ENCODE results near the gene CEP170B.

The CEP170B gene

GRCh38 chr14:104868060-104868740, 3.1 kb downstream of the CEP170B start:
- no peak for DNase-seq

- no peak for DNase-seq
Measured at GRCh38 chr14:104868811-104869572, 3.9 kb downstream of the CEP170B start.

GRCh38 chr14:104869669-104870367, 4.8 kb downstream of the CEP170B start:
- no peak for DNase-seq

- no peak for DNase-seq
Measured at GRCh38 chr14:104870368-104871144, 5.5 kb downstream of the CEP170B start.

- no peak for DNase-seq
Measured at GRCh38 chr14:104871145-104871655, 6.1 kb downstream of the CEP170B start.

GRCh38 chr14:104871656-104872468, 6.8 kb downstream of the CEP170B start:
- no peak for DNase-seq

- DNase-seq = no peak
Measured at GRCh38 chr14:104872469-104873341, 7.6 kb downstream of the CEP170B start.

- DNase-seq = no peak
Measured at GRCh38 chr14:104873380-104874055, 8.4 kb downstream of the CEP170B start.

- no peak for DNase-seq
Measured at GRCh38 chr14:104874110-104874531, 9.1 kb downstream of the CEP170B start.

- no peak for DNase-seq
Measured at GRCh38 chr14:104874571-104875411, 9.7 kb downstream of the CEP170B start.

- no peak for DNase-seq
Measured at GRCh38 chr14:104875412-104875751, 10.3 kb downstream of the CEP170B start.

GRCh38 chr14:104875811-104876210, 10.7 kb downstream of the CEP170B start:
- DNase-seq = no peak

GRCh38 chr14:104876251-104876699, 11.2 kb downstream of the CEP170B start:
- no peak for DNase-seq

- DNase-seq = no peak
Measured at GRCh38 chr14:104877066-104877805, 12.2 kb downstream of the CEP170B start.

- no peak for DNase-seq
Measured at GRCh38 chr14:104877806-104878550, 12.9 kb downstream of the CEP170B start.

GRCh38 chr14:104878582-104878981, 13.5 kb downstream of the CEP170B start:
- no peak for DNase-seq

GRCh38 chr14:104879201-104879982, 14.3 kb downstream of the CEP170B start:
- no peak for DNase-seq

Data from NCI-H1092 (cell line).